ENCODE data around the gene SDC4. TPM values are rescaled to one million over a fixed set of nuclear protein-coding genes. Genes with fewer than 3 reads are reported as not detected.

Gene SDC4
- total and polyA plus RNA-seq, 10 of the 15 experiments (the other 5 are each of a cell fraction or from before 2014, with no cell fraction given), result 0.52 to 11.3 (median 1.4) TPM

DNA sequence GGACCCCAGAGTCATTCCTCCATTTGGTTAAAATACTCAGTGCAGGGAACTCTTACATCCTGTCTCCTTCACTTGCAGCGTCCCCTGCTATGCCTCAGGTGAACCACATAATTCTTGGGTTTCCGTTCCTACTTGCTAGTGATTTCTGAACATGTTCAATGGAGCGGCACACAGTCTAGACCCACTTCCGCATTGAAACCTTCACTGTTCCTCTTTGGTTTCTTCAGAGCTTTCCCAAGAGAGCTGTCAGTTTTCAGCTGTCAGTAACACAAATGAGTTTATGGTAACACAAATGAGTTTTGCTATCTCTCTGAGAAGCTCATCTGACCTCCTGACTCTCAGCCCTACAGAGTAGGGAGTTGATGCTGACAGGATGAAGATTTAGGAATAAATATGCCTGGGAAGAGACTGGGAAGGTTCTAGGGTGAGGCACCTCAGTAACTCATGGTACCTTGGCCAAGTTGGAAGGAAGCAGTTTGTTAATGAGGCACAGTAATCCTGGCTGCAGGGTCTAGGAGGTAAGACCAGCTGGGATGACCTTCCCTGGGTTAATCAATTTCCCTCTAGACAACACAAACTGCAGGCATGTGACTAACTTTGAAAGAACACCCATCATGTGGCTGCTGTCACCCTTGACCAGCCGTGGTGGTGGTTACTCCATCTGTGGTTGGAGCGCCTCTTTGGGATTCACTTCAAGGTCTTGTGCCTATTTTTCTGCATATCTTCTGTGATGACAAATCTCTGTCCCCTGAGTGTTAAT, 20.2 kb upstream of the SDC4 start (continued):
- TF ChIP-seq, protein P1, sequence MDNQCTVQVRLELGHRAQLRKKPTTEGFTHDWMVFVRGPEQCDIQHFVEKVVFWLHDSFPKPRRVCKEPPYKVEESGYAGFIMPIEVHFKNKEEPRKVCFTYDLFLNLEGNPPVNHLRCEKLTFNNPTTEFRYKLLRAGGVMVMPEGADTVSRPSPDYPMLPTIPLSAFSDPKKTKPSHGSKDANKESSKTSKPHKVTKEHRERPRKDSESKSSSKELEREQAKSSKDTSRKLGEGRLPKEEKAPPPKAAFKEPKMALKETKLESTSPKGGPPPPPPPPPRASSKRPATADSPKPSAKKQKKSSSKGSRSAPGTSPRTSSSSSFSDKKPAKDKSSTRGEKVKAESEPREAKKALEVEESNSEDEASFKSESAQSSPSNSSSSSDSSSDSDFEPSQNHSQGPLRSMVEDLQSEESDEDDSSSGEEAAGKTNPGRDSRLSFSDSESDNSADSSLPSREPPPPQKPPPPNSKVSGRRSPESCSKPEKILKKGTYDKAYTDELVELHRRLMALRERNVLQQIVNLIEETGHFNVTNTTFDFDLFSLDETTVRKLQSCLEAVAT (IDR thresholded peaks at IDR 0.05), result 0 out of 2 replicates have a peak, but pooled peaks have one; percentile 87
- TF ChIP-seq ZNF622 (IDR thresholded peaks at IDR 0.05) (no peak), NR2F1 (conservative IDR thresholded peaks at IDR 0.05) (peak; percentile 97), RAD51 (IDR thresholded peaks at IDR 0.05) (peak; percentile 79), POLR2AphosphoS5 (IDR thresholded peaks at IDR 0.05; ENCODE audit: low read length) (peak; percentile 53), SP1 (IDR thresholded peaks at IDR 0.05; ENCODE audit: low read depth, low read length) (peak; percentile 77), SIN3A (IDR thresholded peaks at IDR 0.05; ENCODE audit: low read depth, low read length) (no peak), EGR1 (IDR thresholded peaks at IDR 0.05; ENCODE audit: borderline replicate concordance in 1 of 2, low read depth in 2 of 2, low read length in 2 of 2) (no peak), SRF (IDR thresholded peaks at IDR 0.05; ENCODE audit: low read depth in 2 of 2, low read length in 2 of 2) (0 out of 4 replicates have a peak, but pooled peaks of 1 of the 2 experiments have one; percentile 50), CEBPB (IDR thresholded peaks at IDR 0.05; ENCODE audit: borderline replicate concordance in 1 of 2, low read depth in 2 of 2, low read length in 2 of 2) (peak in 1 of 2 experiments; percentile 97; a peak in 2 of 4 replicates), WRNIP1 (IDR thresholded peaks at IDR 0.05; ENCODE audit: borderline replicate concordance, low read depth, low read length) (no peak; the same call in 1 of the 2 replicates), ZNF384 (IDR thresholded peaks at IDR 0.05; ENCODE audit: borderline replicate concordance, low read depth, low read length) (no peak), HCFC1 (IDR thresholded peaks at IDR 0.05; ENCODE audit: low read length) (no peak), TAF1 (IDR thresholded peaks at IDR 0.05; ENCODE audit: borderline replicate concordance, low read depth, low read length) (peak; percentile 60; the same call in 1 of the 2 replicates), BRCA1 (IDR thresholded peaks at IDR 0.05; ENCODE audit: low read depth, low read length) (no peak), ZBED1 (IDR thresholded peaks at IDR 0.05; ENCODE audit: borderline replicate concordance) (peak; percentile 90; the same call in 1 of the 2 replicates), SREBF2 (IDR thresholded peaks at IDR 0.05; ENCODE audit: low read length) (no peak), ESRRA (IDR thresholded peaks at IDR 0.05; ENCODE audit: low read length) (0 out of 2 replicates have a peak, but pooled peaks have one; percentile 50), CHD1 (IDR thresholded peaks at IDR 0.05; ENCODE audit: low read depth, low read length) (no peak), PAX5 (IDR thresholded peaks at IDR 0.05; ENCODE audit: borderline replicate concordance, low read depth, low read length) (peak; percentile 100), FOXK2 (IDR thresholded peaks at IDR 0.05) (no peak), HDAC6 (IDR thresholded peaks at IDR 0.05; ENCODE audit: unreplicated experiment) (no peak)
- TF ChIP-seq, protein P2, sequence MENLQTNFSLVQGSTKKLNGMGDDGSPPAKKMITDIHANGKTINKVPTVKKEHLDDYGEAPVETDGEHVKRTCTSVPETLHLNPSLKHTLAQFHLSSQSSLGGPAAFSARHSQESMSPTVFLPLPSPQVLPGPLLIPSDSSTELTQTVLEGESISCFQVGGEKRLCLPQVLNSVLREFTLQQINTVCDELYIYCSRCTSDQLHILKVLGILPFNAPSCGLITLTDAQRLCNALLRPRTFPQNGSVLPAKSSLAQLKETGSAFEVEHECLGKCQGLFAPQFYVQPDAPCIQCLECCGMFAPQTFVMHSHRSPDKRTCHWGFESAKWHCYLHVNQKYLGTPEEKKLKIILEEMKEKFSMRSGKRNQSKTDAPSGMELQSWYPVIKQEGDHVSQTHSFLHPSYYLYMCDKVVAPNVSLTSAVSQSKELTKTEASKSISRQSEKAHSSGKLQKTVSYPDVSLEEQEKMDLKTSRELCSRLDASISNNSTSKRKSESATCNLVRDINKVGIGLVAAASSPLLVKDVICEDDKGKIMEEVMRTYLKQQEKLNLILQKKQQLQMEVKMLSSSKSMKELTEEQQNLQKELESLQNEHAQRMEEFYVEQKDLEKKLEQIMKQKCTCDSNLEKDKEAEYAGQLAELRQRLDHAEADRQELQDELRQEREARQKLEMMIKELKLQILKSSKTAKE (IDR thresholded peaks at IDR 0.05; ENCODE audit: low read depth, poor library complexity, severe bottlenecking), result peak; percentile 100
- TF ChIP-seq, protein P3, sequence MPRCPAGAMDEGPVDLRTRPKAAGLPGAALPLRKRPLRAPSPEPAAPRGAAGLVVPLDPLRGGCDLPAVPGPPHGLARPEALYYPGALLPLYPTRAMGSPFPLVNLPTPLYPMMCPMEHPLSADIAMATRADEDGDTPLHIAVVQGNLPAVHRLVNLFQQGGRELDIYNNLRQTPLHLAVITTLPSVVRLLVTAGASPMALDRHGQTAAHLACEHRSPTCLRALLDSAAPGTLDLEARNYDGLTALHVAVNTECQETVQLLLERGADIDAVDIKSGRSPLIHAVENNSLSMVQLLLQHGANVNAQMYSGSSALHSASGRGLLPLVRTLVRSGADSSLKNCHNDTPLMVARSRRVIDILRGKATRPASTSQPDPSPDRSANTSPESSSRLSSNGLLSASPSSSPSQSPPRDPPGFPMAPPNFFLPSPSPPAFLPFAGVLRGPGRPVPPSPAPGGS (IDR thresholded peaks at IDR 0.05; ENCODE audit: borderline replicate concordance, insufficient read depth, low read depth, low read length, poor library complexity, severe bottlenecking), result peak; percentile 82
- TF ChIP-seq, protein P4, sequence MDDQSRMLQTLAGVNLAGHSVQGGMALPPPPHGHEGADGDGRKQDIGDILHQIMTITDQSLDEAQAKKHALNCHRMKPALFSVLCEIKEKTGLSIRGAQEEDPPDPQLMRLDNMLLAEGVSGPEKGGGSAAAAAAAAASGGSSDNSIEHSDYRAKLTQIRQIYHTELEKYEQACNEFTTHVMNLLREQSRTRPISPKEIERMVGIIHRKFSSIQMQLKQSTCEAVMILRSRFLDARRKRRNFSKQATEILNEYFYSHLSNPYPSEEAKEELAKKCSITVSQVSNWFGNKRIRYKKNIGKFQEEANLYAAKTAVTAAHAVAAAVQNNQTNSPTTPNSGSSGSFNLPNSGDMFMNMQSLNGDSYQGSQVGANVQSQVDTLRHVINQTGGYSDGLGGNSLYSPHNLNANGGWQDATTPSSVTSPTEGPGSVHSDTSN (IDR thresholded peaks at IDR 0.05; ENCODE audit: insufficient replicate concordance, low read depth, low read length), result peak; percentile 90

Measured in GM12878 (cell line).